Memory B cell (primary cell): ENCODE results near the gene TMEM150B.

Source experiments
- ATAC-seq: fragments of 150-1000 bp; cut with Tn5 transposase; 2 replicates; pipeline ENCODE4 v1.10.0; 2021; ENCODE audit warnings: low read depth, mild to moderate bottlenecking, moderate library complexity
- DNase-seq, 2 donors: peaks; one replicate each; pipeline ENCODE4 v3.0.0; 2022; ENCODE audit warnings: low spot score in 2 of 2
- H3K27ac Mint-ChIP-seq: one replicate; pipeline ENCODE4 v1.8.0; 2022; ENCODE audit warnings: mild to moderate bottlenecking, moderate library complexity, mixed read lengths
- H3K27me3 Mint-ChIP-seq: one replicate; pipeline ENCODE4 v1.8.0; 2022; ENCODE audit warnings: mixed read lengths
- H3K36me3 Mint-ChIP-seq: one replicate; pipeline ENCODE4 v1.8.0; 2022; ENCODE audit warnings: mild to moderate bottlenecking, mixed read lengths
- H3K4me1 Mint-ChIP-seq: one replicate; pipeline ENCODE4 v1.8.0; 2022; ENCODE audit warnings: mixed read lengths
- H3K4me3 Mint-ChIP-seq: one replicate; pipeline ENCODE4 v1.8.0; 2022; ENCODE audit warnings: mild to moderate bottlenecking, moderate library complexity, mixed read lengths
- H3K9me3 Mint-ChIP-seq: one replicate; pipeline ENCODE4 v1.8.0; 2022; ENCODE audit warnings: mixed read lengths

The TMEM150B gene

GRCh38 chr19:55289117-55289796, 35.9 kb downstream of the TMEM150B start:
- ATAC-seq (no peak), DNase-seq (no peak)
- Mint-ChIP-seq H3K27ac (no peak overlapping the region), H3K27me3 (no peaks in the 10 kb centered on the region), H3K4me3 (no peak overlapping the region), H3K9me3 (no peaks in the 10 kb centered on the region), H3K36me3 (no peaks in the 10 kb centered on the region), H3K4me1 (peaks cover 7% of the 10 kb centered on the region)

GRCh38 chr19:55287361-55288079, 37.6 kb downstream of the TMEM150B start:
- H3K9me3 Mint-ChIP-seq, result no peaks in the 10 kb centered on the region
- peaks cover 15% of the 10 kb centered on the region for H3K4me1 Mint-ChIP-seq
- no peak overlapping the region for H3K27ac Mint-ChIP-seq
- H3K36me3 Mint-ChIP-seq, result peaks cover 2% of the 10 kb centered on the region
- H3K4me3 Mint-ChIP-seq, result no peak overlapping the region
- DNase-seq (no peak), ATAC-seq (no peak)
- peaks cover 5% of the 10 kb centered on the region for H3K27me3 Mint-ChIP-seq

- no peak overlapping the region for H3K27ac Mint-ChIP-seq
- DNase-seq, result no peak
- peaks cover 2% of the 10 kb centered on the region for H3K36me3 Mint-ChIP-seq
- H3K9me3 Mint-ChIP-seq, result no peaks in the 10 kb centered on the region
- no peak for ATAC-seq
- peaks cover 5% of the 10 kb centered on the region for H3K27me3 Mint-ChIP-seq
- peaks cover 22% of the 10 kb centered on the region for H3K4me1 Mint-ChIP-seq
- H3K4me3 Mint-ChIP-seq, result no peak overlapping the region
These were observed 39.8 kb downstream of the TMEM150B start for GRCh38 chr19:55285229-55285890.

GRCh38 chr19:55284405-55285058, 40.6 kb downstream of the TMEM150B start:
- ATAC-seq (no peak), DNase-seq (no peak)
- no peak overlapping the region for H3K4me3 Mint-ChIP-seq
- H3K9me3 Mint-ChIP-seq, result no peaks in the 10 kb centered on the region
- peaks cover 5% of the 10 kb centered on the region for H3K27me3 Mint-ChIP-seq
- peaks cover 2% of the 10 kb centered on the region for H3K36me3 Mint-ChIP-seq
- peaks cover 27% of the 10 kb centered on the region for H3K4me1 Mint-ChIP-seq
- H3K27ac Mint-ChIP-seq, result no peak overlapping the region

GRCh38 chr19:55283548-55284377, 41.4 kb downstream of the TMEM150B start, which contains the start of gene BRSK1:
Gene BRSK1, plus strand, starts transcription at chr19:55283997. Its CDS starts 446 bp downstream, at chr19:55284443.
- no peak for ATAC-seq
- peak within 1 kb of the TSS; percentile 42 for H3K4me3 Mint-ChIP-seq
- peak within 1 kb of the TSS; percentile 36 for H3K27ac Mint-ChIP-seq
- H3K36me3 Mint-ChIP-seq, result peaks cover 2% of the 10 kb centered on the region
- H3K9me3 Mint-ChIP-seq, result no peaks in the 10 kb centered on the region
- H3K4me1 Mint-ChIP-seq, result peaks cover 28% of the 10 kb centered on the region
- DNase-seq, result no peak
- H3K27me3 Mint-ChIP-seq, result peaks cover 5% of the 10 kb centered on the region

GRCh38 chr19:55279770-55280643, 45.1 kb downstream of the TMEM150B start, which contains the start of gene HSPBP1:
Gene HSPBP1, minus strand, starts transcription at chr19:55280110. Its CDS starts 502 bp downstream, at chr19:55279608.
- peak; percentile 97 to 99 for DNase-seq
- peaks cover 5% of the 10 kb centered on the region for H3K27me3 Mint-ChIP-seq
- peak within 1 kb of the TSS; percentile 97 for H3K4me3 Mint-ChIP-seq
- peaks cover 4% of the 10 kb centered on the region for H3K36me3 Mint-ChIP-seq
- H3K4me1 Mint-ChIP-seq, result peaks cover 44% of the 10 kb centered on the region
- H3K9me3 Mint-ChIP-seq, result no peaks in the 10 kb centered on the region
- ATAC-seq, result peak; percentile 70
- H3K27ac Mint-ChIP-seq, result peak within 1 kb of the TSS; percentile 99

GRCh38 chr19:55279340-55279739, 45.8 kb downstream of the TMEM150B start:
- peaks cover 4% of the 10 kb centered on the region for H3K36me3 Mint-ChIP-seq
- H3K4me1 Mint-ChIP-seq, result peaks cover 45% of the 10 kb centered on the region
- H3K27ac Mint-ChIP-seq, result peak overlapping the region; percentile 99
- no peaks in the 10 kb centered on the region for H3K9me3 Mint-ChIP-seq
- DNase-seq, result no peak
- H3K27me3 Mint-ChIP-seq, result peaks cover 5% of the 10 kb centered on the region
- no peak for ATAC-seq
- H3K4me3 Mint-ChIP-seq, result peak overlapping the region; percentile 97

GRCh38 chr19:55278391-55279135, 46.6 kb downstream of the TMEM150B start:
- Mint-ChIP-seq H3K4me1 (peaks cover 42% of the 10 kb centered on the region), H3K9me3 (no peaks in the 10 kb centered on the region), H3K4me3 (no peak overlapping the region), H3K36me3 (peaks cover 5% of the 10 kb centered on the region), H3K27me3 (peaks cover 4% of the 10 kb centered on the region), H3K27ac (peak overlapping the region; percentile 99)
- DNase-seq, result no peak
- ATAC-seq, result no peak

- peak overlapping the region; percentile 62 for H3K4me3 Mint-ChIP-seq
- peaks cover 36% of the 10 kb centered on the region for H3K4me1 Mint-ChIP-seq
- no peaks in the 10 kb centered on the region for H3K9me3 Mint-ChIP-seq
- H3K36me3 Mint-ChIP-seq, result peaks cover 4% of the 10 kb centered on the region
- H3K27me3 Mint-ChIP-seq, result no peaks in the 10 kb centered on the region
- DNase-seq (no peak), ATAC-seq (no peak)
- peak overlapping the region; percentile 94 for H3K27ac Mint-ChIP-seq
These were observed 47.6 kb downstream of the TMEM150B start for GRCh38 chr19:55277494-55277893.

GRCh38 chr19:55276720-55277430, 48.3 kb downstream of the TMEM150B start:
- H3K36me3 Mint-ChIP-seq, result peaks cover 9% of the 10 kb centered on the region
- no peaks in the 10 kb centered on the region for H3K27me3 Mint-ChIP-seq
- peak; percentile 35 for ATAC-seq
- peak overlapping the region; percentile 94 for H3K27ac Mint-ChIP-seq
- no peaks in the 10 kb centered on the region for H3K9me3 Mint-ChIP-seq
- H3K4me1 Mint-ChIP-seq, result peaks cover 39% of the 10 kb centered on the region
- H3K4me3 Mint-ChIP-seq, result peak overlapping the region; percentile 62
- DNase-seq, result peak in 1 of 2 donors; percentile 44

- Mint-ChIP-seq H3K9me3 (no peaks in the 10 kb centered on the region), H3K27ac (peak overlapping the region; percentile 94), H3K36me3 (peaks cover 12% of the 10 kb centered on the region), H3K27me3 (no peaks in the 10 kb centered on the region), H3K4me1 (peaks cover 34% of the 10 kb centered on the region), H3K4me3 (peak overlapping the region; percentile 62)
- ATAC-seq, result peak; percentile 57
- peak; percentile 30 to 47 for DNase-seq
These were observed 49.1 kb downstream of the TMEM150B start for GRCh38 chr19:55275851-55276719.
